HG03432 (cell line): ENCODE measurements around the gene LRRC34.

Source experiments
- ATAC-seq: cut with Tn5 transposase; IDR thresholded peaks from one replicate; pipeline ENCODE4 v1.9.1; 2021; ENCODE audit warnings: mild to moderate bottlenecking, moderate library complexity; ENCODE audit not compliant: unreplicated experiment

LRRC34 gene

DNA sequence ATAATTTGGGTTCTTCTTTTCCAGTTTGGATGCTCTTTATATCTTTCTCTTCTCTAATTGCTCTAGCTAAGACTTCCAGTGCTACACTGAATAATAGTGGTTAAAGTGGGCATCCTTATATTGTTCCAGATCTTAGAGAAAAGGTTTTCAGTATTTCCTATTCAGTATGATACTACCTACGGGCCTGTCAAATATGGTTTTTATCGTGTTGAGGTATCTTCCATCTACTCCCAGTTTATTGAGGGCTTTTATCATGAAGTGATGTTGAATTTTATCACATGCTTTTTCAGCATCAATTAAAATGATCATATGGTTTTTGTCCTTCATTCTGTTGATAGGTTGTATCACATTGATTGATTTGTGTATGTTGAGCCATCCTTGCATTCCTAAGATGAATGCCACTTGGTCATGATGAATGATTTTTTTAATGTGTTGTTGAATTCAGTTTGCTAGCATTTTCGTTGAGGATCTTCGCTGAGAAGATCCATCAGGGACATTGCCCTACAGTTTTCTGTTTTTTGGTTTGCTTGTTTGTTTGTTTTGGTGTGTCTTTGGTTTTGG lies 3.0 kb upstream of the LRRC34 start:
- no peak for ATAC-seq

DNA sequence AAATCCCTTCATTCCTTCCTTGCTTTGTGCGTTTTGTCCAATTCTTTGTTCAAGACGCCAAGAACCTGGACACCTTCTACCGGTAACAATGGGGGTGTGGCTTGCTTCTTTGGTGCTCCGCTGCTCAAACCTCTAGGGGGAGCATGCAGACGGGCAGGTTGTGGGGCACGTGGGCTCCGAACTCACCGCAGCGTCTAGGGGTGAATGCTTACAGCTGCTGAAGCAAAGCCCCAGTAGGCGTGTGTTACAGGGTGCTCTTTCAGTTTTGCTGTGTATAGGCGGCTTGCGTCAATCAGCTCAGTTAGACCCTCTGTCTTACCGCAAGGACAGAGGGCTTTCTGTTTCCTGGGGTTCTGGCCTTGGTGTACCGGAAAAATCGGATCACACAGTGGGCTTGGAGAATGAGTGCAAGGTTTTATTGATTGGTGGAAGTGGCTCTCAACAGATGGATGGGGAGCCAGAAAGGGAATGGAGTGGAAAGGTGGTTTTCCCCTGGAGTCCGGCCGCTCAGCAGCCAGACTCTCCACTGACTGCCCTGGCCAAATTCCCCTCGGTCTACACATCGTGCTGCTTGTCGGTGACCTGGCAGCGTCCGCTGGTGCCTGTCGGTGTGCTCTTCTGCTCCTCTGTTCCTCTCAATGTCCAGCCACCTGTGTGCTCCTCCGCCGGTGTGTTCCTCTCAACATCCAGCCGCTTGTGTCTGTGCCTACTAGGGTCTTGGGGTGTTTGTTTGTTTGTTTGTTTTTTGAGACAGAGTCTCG lies 1.2 kb upstream of the LRRC34 start:
- peak; percentile 83 for ATAC-seq

DNA sequence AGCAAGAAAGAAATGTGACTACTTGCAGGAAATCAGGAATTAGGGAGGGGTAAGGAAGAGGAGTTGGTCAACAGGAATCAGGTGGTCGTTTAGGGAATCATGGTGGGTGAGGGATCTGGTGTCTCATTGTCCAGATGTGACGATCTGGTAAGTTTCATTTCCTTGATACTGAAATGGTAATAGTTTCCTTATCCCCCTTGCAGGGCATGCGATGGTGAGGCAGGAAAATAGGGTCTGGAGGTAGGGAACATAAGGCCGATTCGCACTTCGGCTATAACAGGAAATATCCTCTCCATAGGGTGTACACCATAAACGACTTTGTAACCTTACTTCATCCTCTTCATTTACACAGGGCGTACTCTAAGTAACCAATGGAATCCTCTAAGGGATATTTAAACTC lies 574 bp upstream of the LRRC34 start:
- no peak for ATAC-seq

DNA sequence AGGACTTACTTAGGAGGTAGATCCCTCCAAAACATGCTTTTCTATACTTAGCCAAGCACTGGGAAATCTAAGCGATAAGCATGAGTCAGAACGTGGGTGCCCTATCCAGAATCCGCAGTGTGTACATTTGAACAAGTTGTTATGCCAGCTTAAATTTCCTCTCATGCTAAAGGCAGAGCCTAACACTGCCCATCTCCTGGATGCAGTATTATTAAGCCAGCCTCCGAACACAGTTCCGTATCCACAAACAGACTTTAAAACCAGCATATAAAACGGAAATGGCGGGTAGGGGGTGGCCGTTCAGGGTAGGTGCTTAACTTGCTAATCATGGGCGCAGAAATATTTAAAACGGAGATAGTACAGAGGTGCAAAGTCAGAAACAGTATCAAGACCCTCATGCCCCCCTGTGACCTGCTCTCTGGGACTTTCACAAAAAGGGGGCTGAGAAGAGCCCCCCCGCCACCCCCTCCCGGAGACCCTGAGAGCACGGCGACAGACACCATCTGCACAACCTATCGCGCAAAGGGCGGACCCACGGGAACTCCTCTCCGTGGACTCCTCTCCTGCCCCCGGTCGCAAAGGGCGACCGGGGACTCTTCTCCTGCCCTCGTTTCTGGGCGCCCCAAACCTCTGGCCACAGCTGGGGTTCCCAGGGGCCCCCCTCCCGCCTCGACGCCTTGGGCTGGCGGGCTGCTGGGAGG lies 923 bp downstream of the LRRC34 start:
- peak; percentile 16 for ATAC-seq

DNA sequence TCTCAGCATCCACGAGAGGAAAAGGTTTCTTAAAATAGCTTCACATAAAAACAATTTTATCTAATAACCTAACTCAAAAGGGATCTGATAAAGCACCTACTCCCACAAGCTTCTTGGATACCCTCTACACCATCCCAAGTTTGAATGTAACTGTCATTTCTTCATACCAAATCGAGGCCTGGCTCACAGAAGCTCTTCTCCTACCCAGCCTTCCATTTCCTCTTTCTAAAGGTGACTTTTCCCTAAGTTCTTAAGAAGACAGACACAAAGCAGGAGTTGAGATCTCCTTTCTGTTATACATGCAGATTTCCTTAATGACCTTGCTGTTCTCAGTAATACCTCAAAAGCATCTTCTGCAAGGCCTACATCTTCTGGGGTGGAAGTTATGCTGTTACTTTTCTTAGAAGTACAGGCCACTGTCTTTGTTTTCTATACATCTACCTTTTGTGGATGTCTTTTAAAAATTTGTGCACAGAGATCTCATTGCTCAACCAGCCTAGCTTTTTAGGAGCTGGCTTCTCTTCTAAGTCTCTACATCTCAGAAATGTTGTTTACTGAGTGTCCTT lies 3.4 kb downstream of the LRRC34 start:
- ATAC-seq = no peak

DNA sequence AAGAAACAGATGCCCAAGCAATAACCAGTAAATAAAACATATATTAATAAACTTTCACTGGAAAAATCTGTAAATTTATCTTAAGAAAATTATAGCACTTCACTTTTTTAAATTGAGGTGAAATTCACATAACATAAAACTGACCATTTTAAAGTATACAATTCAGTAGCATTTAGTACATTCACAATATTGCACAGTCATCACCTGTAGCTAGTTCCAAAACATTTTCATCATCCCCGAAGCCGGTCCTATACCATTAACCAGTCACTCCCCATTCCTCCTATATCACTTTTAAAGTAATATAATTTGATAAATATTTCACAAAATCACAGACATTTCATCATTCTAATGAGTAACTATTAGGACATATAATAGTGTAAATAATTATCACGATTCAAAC lies 8.0 kb downstream of the LRRC34 start:
- no peak for ATAC-seq

GRCh38 chr3:169792359-169792758 lies 20.3 kb downstream of the LRRC34 start:
- ATAC-seq = no peak

DNA sequence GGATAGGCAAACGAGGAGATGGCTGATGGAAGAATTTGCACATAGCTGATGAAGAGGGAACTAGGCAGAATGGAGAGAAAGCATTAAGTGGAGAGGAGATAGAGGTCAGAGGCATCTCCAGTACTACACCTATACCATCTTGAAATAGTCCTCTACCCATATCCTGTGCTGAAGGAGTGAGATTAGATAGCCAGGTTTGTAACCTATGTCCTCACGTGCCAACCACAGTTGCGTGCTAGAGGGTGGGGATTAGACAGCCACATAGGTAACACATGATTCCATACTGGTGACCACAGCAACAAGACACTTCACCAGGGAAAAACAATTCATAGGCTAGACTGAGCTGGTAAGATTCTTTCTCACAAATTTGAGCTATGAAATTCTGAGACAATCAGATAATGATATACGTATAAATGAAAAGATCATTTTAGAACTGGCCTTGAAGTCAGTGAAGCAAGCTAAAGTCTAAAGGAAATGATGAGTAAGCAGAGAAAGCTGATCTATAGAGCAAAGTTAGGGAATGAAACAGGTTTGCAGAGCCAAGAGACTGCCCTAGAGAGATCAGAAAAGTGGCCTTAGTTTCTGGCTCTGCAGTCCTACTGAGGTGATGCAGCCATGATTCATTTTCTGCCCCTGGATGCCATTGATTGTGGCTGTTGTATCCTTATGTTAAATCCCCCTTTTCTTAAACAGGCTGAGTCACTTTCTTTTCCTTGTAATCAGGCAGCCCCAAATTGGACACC lies 21.8 kb downstream of the LRRC34 start:
- ATAC-seq = no peak

GRCh38 chr3:169790219-169790618 lies 22.5 kb downstream of the LRRC34 start:
- no peak for ATAC-seq

- ATAC-seq = no peak
These were observed 24.9 kb downstream of the LRRC34 start for GRCh38 chr3:169787791-169788190.

DNA sequence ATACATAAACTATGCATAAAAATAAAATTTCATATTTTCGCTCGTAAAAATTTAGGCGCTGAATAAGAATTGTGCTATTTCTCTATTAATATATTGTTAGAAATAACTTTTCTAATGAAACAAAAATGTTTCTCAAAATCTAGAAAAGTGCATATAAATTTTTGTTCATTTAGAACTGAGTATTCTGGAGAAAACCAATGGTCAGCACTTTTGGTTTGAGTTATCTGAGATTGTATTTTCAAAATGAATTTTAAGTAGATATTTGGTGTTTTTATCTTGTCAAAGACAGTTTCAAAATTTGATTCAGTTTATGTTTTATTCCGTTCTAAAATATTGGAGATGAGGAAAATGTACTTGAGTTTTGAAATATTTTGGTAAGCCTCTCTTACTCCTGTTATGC lies 25.6 kb downstream of the LRRC34 start:
- no peak for ATAC-seq

GRCh38 chr3:169781209-169781855 lies 31.4 kb downstream of the LRRC34 start:
- ATAC-seq = no peak

DNA sequence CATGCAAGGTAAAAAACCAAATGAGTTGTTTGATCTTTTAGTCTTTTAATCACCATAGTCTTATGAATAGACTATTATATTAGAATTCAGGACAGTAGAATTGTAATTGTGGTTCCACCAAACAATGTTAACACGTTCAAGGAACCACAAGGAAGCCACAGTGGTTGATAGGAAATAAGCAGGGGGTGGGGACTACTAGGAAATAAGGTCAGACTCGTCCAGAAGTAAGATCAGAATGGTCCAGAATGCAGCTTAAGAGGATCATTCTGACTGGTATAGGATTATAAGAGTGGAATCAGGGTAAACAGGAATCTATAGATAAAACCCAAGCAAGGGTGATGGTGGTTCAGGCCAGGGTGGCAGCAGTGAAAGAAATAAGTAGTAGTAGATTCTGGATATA lies 32.0 kb downstream of the LRRC34 start:
- no peak for ATAC-seq

DNA sequence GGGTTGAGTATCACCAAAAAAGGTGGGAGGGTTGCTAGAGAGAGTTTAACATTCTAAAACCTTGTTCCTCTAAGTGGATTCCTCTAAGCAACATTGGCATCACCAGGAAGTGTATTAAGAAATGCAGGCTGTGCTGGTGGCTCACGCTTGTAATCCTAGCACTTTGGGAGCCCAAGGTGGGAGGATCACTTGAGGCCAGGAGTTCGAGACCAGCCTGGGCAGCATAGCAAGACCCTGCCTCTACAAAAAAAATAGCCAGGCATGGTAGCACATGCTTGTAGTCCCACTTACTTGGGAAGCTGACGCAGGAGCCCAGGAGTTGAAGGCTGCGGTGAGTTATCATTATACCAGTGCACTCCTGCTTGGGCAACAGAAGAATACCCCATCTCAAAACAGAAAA lies 34.9 kb downstream of the LRRC34 start:
- ATAC-seq = no peak

- ATAC-seq = no peak
These were observed 38.5 kb downstream of the LRRC34 start for GRCh38 chr3:169774186-169774585.

GRCh38 chr3:169772897-169773816 lies 39.5 kb downstream of the LRRC34 start, which contains the start of gene MYNN:
Gene MYNN (plus strand): TSS chr3:169773396. CDS start chr3:169774296, 900 bp downstream.
- ATAC-seq = peak; percentile 88

GRCh38 chr3:169772305-169772896 lies 40.3 kb downstream of the LRRC34 start:
- peak; percentile 24 for ATAC-seq

DNA sequence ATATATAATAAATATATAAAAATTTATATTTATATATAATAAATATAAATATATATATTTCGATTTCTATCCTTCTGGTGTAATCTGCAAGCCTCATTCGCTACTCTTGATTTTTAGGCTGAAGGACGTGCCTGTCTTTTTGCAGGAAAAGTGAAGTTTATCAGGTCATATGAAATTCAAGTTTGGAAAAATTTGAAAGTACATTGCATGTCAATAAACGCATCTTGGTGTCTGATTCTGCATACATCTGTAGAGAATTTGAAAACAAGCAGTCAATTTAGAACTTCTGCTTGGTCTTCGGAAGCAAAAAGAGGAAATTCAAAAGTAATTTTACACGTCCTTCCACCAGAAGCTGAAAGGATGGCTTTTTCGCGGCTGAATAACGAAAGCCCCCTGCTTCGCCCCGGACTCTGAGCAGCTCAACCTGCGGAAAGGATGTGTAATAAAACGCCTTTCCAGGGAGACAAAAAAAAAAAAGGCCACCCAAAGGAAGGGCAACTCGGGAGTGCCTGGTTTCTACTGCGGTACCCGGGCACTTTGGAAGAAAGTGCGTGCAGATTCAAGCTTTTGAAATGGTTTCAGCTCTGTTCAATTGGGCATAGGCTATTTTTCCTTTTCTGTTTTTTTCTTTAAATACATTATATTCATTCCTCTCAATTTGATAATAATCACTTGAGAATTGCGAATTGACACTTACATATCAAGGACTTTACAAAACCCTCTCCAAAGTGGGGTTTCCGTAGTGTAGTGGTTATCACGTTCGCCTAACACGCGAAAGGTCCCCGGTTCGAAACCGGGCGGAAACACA lies 41.0 kb downstream of the LRRC34 start:
- peak; percentile 12 for ATAC-seq
